HCT116 (cell line): Measurements from ENCODE around the gene DRGX. TPM values are rescaled to one million over a fixed set of nuclear protein-coding genes. Genes with fewer than 3 reads are reported as not detected.

Source experiments
- ATAC-seq: fragments of 200-7000 bp; cut with Tn5 transposase; 2 replicates; pipeline ENCODE4 v1.9.1; 2020; ENCODE audit warnings: mild to moderate bottlenecking, moderate library complexity
- BruUV-seq: library from RNA; stranded (reverse); fragments of 400-500 nt; replicated peaks from 2 replicates; lab custom pipeline; 2021; lab: Mats Ljungman, UMichigan
- CTCF ChIA-PET: fragments of 300-600 bp; sonication (Branson Sonifier 250); formaldehyde crosslinking; loops from one replicate; lab custom pipeline; 2021; ENCODE audit warnings: antibody characterized with exemption; lab: Charles Lee
- POLR2A ChIA-PET: fragments of 300-600, 350-600 bp; sonication (Branson Sonifier 250); formaldehyde crosslinking; loops from one replicate; lab custom pipeline; 2021; ENCODE audit warnings: antibody characterized with exemption; lab: Charles Lee
- RAD21 ChIA-PET, 2 experiments: fragments of 300-600 bp; sonication (Branson Sonifier 250); formaldehyde crosslinking; loops; one replicate each; lab custom pipeline; 2023; ENCODE audit warnings: low total read pairs in 2 of 2; ENCODE audit not compliant: uncharacterized antibody in 2 of 2, unreplicated experiment in 2 of 2, low non-redundant PET in 1 of 2; lab: Charles Lee
- DNase-seq: peaks from one replicate; pipeline ENCODE4 v3.0.0-alpha.2; 2010; ENCODE audit warnings: low read depth, low spot score
- H2AFZ ChIP-seq: fragments of 200-600 bp; shearing (Covaris generic), sonication (generic); 2 replicates; pipeline ENCODE4 v1.6.1; 2017; ENCODE audit warnings: low read depth, mixed run types, mixed read lengths, antibody characterized with exemption, low read length; ENCODE audit not compliant: poor library complexity, severe bottlenecking
- H3K27ac ChIP-seq: 2 replicates; pipeline ENCODE4 v1.5.1; 2012; ENCODE audit warnings: low read depth, low read length
- H3K27me3 ChIP-seq: fragments of 200-600 bp; sonication (generic); 2 replicates; pipeline ENCODE4 v1.6.1; 2016; ENCODE audit warnings: mixed run types, low read length, mixed read lengths; ENCODE audit not compliant: insufficient read depth
- H3K36me3 ChIP-seq, 2 experiments: fragments of 200-500 bp in 1 of 2; fragments of 200-600 bp in 1 of 2; sonication (Bioruptor generic) in 1 of 2; sonication (generic) in 1 of 2; 2 replicates each; pipeline versions ENCODE4 v1.5.1 to v1.6.1; 2014 to 2016; ENCODE audit warnings: low read length in 2 of 2, inconsistent platforms in 1 of 2, mixed read lengths in 1 of 2, mixed run types in 1 of 2; ENCODE audit not compliant: insufficient read depth in 2 of 2, control insufficient read depth in 1 of 2
- H3K4me1 ChIP-seq, 2 experiments: fragments of 200-600 bp in 1 of 2; sonication (generic) in 1 of 2; 2 replicates each; pipeline versions ENCODE4 v1.5.1 to v1.6.1; 2012 to 2017; ENCODE audit warnings: low read length in 2 of 2, inconsistent platforms in 1 of 2, mild to moderate bottlenecking in 1 of 2, mixed read lengths in 1 of 2, mixed run types in 1 of 2, moderate library complexity in 1 of 2; ENCODE audit not compliant: insufficient read depth in 2 of 2, control insufficient read depth in 1 of 2
- H3K4me2 ChIP-seq: fragments of 200-600 bp; sonication (generic); 2 replicates; pipeline ENCODE4 v1.6.1; 2017; ENCODE audit warnings: mixed run types, low read length, mixed read lengths
- H3K4me3 ChIP-seq, 2 experiments: fragments of 200-600 bp in 1 of 2; sonication (generic) in 1 of 2; replicated peaks in 1 of 2; 2 replicates each; pipeline ENCODE4 v1.5.1; 2011 to 2016; ENCODE audit warnings: low read length in 2 of 2, control low read depth in 1 of 2, low read depth in 1 of 2, mild to moderate bottlenecking in 1 of 2, mixed read lengths in 1 of 2, mixed run types in 1 of 2
- H3K79me2 ChIP-seq: fragments of 200-600 bp; sonication (generic); 2 replicates; pipeline ENCODE4 v1.6.1; 2017; ENCODE audit warnings: mild to moderate bottlenecking, mixed run types, low read length, moderate library complexity, mixed read lengths; ENCODE audit not compliant: insufficient read depth
- H3K9ac ChIP-seq: fragments of 200-600 bp; sonication (generic); 2 replicates; pipeline ENCODE4 v1.6.1; 2016; ENCODE audit warnings: low read length, mixed read lengths
- H3K9me2 ChIP-seq: fragments of 200-600 bp; sonication (generic), shearing (Covaris generic); 2 replicates; pipeline ENCODE4 v1.6.1; 2017; ENCODE audit warnings: mixed run types, mild to moderate bottlenecking, moderate library complexity; ENCODE audit not compliant: insufficient read depth
- H3K9me3 ChIP-seq, 2 experiments: fragments of 200-500 bp in 1 of 2; fragments of 200-600 bp in 1 of 2; sonication (Bioruptor generic) in 1 of 2; sonication (generic) in 1 of 2; 2 replicates each; pipeline ENCODE4 v1.6.1; 2014 to 2017; ENCODE audit warnings: low read length in 2 of 2, mixed read lengths in 2 of 2, inconsistent platforms in 1 of 2, low read depth in 1 of 2, mild to moderate bottlenecking in 1 of 2, mixed run types in 1 of 2, moderate library complexity in 1 of 2; ENCODE audit not compliant: control insufficient read depth in 1 of 2, insufficient read depth in 1 of 2
- H4K20me1 ChIP-seq: fragments of 200-600 bp; sonication (generic), shearing (Covaris generic); 2 replicates; pipeline ENCODE4 v1.6.1; 2017; ENCODE audit warnings: mixed run types, mild to moderate bottlenecking, moderate library complexity; ENCODE audit not compliant: insufficient read depth
- ATF3 ChIP-seq: IDR thresholded peaks from 2 replicates; pipeline ENCODE4 v1.6.1; 2012
- CTCF ChIP-seq, 3 experiments: fragments of 200-600 bp in 1 of 3; sonication (generic) in 1 of 3; IDR thresholded peaks in 2 of 3; conservative IDR thresholded peaks in 1 of 3; 2 replicates each; pipeline ENCODE4 v1.5.1; 2012 to 2017; ENCODE audit warnings: low read depth in 2 of 3, low read length in 2 of 3, antibody characterized with exemption in 1 of 3, borderline replicate concordance in 1 of 3, control low read depth in 1 of 3, mild to moderate bottlenecking in 1 of 3, mixed read lengths in 1 of 3, mixed run types in 1 of 3, moderate library complexity in 1 of 3; ENCODE audit not compliant: insufficient read depth in 1 of 3
- ELF1 ChIP-seq: IDR thresholded peaks from 2 replicates; pipeline ENCODE4 v1.6.1; 2012; ENCODE audit warnings: low read depth, borderline replicate concordance
- EZH2phosphoT487 ChIP-seq: fragments of 200-600 bp; IDR thresholded peaks from 2 replicates; pipeline ENCODE4 v1.6.1; 2018; ENCODE audit warnings: antibody characterized with exemption, borderline replicate concordance
- MAX ChIP-seq: IDR thresholded peaks from 2 replicates; pipeline ENCODE4 v1.6.1; 2012
- POLR2A ChIP-seq: IDR thresholded peaks from 2 replicates; pipeline ENCODE4 v1.7.0; 2011; ENCODE audit warnings: borderline replicate concordance; ENCODE audit not compliant: insufficient read depth, insufficient read length; ENCODE audit errors: extremely low read depth
- POLR2AphosphoS5 ChIP-seq: IDR thresholded peaks from 2 replicates; pipeline ENCODE4 v1.6.1; 2011; ENCODE audit warnings: mild to moderate bottlenecking, low read depth, low read length, moderate library complexity
- RAD21 ChIP-seq: IDR thresholded peaks from 2 replicates; pipeline ENCODE4 v1.6.1; 2012; ENCODE audit warnings: low read depth, mild to moderate bottlenecking
- SIN3A ChIP-seq: IDR thresholded peaks from 2 replicates; pipeline ENCODE4 v1.6.1; 2012; ENCODE audit warnings: low read depth
- SP1 ChIP-seq: IDR thresholded peaks from 2 replicates; pipeline ENCODE4 v1.6.1; 2012; ENCODE audit warnings: low read depth
- SRF ChIP-seq: IDR thresholded peaks from 2 replicates; pipeline ENCODE4 v1.6.1; 2012; ENCODE audit warnings: low read depth
- TCF7L2 ChIP-seq: IDR thresholded peaks from 2 replicates; pipeline ENCODE4 v1.7.0; 2011; ENCODE audit warnings: borderline replicate concordance, inconsistent platforms; ENCODE audit not compliant: insufficient read depth, insufficient read length; ENCODE audit errors: extremely low read depth
- YY1 ChIP-seq: IDR thresholded peaks from 2 replicates; pipeline ENCODE4 v1.6.1; 2011; ENCODE audit warnings: low read length, low read depth, moderate library complexity, mild to moderate bottlenecking; ENCODE audit not compliant: insufficient replicate concordance; ENCODE audit errors: extremely low read depth
- ZBTB33 ChIP-seq: IDR thresholded peaks from 2 replicates; pipeline ENCODE4 v1.6.1; 2011; ENCODE audit warnings: mild to moderate bottlenecking, low read length, moderate library complexity; ENCODE audit not compliant: insufficient replicate concordance; ENCODE audit errors: extremely low read depth
- ZFX ChIP-seq: fragments of 450-650 bp; IDR thresholded peaks from 2 replicates; pipeline ENCODE4 v1.6.1; 2017
- intact Hi-C: fragments of 100-400 bp; cut with micrococcal nuclease; formaldehyde crosslinking; loops from 2 replicates; pipeline ENCODE4 v1.10.0; 2022
- total RNA-seq: library from RNA; stranded (reverse); gene quantifications from one replicate; pipeline ENCODE4 v1.2.1, GENCODE V29; 2021; ENCODE audit not compliant: unreplicated experiment

DRGX gene
- total RNA-seq, 1 experiment from 2014 or later: not detected

- Histone ChIP-seq H3K4me3 (no peak overlapping the region), H3K4me1 (no peaks in the 10 kb centered on the region), H3K9me2 (no peaks in the 10 kb centered on the region), H3K9me3 (no peaks in the 10 kb centered on the region; a peak in 1 of 4 replicates), H3K79me2 (no peaks in the 10 kb centered on the region), H3K27me3 (no peaks in the 10 kb centered on the region), H3K9ac (no peak overlapping the region), H3K36me3 (no peaks in the 10 kb centered on the region), H3K4me2 (no peak overlapping the region), H4K20me1 (no peaks in the 10 kb centered on the region), H3K27ac (no peak overlapping the region), H2AFZ (no peak overlapping the region)
- TF ChIP-seq MAX (no peak), SRF (no peak), ZFX (no peak), EZH2phosphoT487 (no peak), CTCF (IDR thresholded peaks at IDR 0.05 in 2 of 3, conservative IDR thresholded peaks at IDR 0.05 in 1 of 3; ENCODE audit: borderline replicate concordance in 1 of 3, insufficient read depth in 1 of 3, low read depth in 2 of 3, low read length in 2 of 3) (no peak), ATF3 (no peak), SIN3A (no peak), POLR2A (no peak), ELF1 (no peak), YY1 (no peak), POLR2AphosphoS5 (no peak), RAD21 (no peak), SP1 (no peak), ZBTB33 (no peak), TCF7L2 (no peak)
- DNase-seq (no peak), ATAC-seq (no peak)
- ChIA-PET RAD21 (no interaction called here), POLR2A (no interaction called here), CTCF (no interaction called here)
- BruUV-seq: no TSS peak
- intact Hi-C loops: no loop called here
These were observed 33.6 kb upstream of the DRGX start for GRCh38 chr10:49429458-49429857.
